ENCODE results near the gene LCN10.

Gene LCN10

DNA sequence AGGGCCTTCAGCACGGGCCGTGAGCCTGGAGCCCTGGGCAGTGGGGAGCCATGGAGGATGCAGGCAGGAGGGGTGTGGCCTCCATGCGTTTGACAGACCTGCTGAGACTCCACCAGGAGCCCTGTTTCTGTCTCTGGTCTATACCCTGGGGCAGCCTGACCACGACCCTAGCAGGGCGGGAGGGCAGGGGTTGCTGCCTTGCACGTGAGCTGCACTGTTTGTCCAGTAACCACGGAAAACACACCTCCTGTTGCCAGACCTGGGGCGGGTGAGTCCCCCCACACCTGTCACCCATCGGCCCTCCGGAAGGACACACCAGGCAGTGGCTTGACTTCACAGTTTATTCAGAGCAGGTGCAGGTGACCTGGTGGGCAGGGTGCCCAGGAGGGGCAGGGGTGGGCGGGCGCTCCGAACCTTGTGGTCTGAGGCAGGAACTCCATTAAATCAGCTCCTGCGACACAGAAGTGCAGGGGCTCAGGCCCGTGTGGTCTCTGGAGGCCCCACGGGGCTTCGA is 11.4 kb upstream of the LCN10 start:
- DNase-seq = no peak

GRCh38 chr9:136753371-136754058 is 10.8 kb upstream of the LCN10 start:
- DNase-seq = no peak

DNA sequence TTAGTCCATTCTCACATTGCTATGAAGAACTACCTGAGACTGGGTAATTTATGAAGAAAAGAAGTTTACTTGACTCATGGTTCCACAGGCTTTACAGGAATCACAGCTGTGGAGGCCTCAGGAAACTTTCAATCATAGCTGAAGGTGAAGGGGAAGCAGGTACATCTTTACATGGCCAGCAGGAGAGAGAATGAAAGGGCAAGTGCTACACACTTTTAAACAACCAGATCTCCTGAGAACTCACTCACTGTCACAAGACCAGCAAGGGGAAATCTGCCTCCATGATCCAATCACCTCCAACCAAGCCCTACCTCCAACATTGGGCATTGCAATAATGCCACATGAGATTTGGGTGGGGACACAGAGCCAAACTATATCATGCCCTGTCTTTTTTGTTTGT is 9.1 kb upstream of the LCN10 start:
- no peak for DNase-seq

- DNase-seq = no peak
These were observed 8.5 kb upstream of the LCN10 start for GRCh38 chr9:136751244-136751643.

GRCh38 chr9:136750526-136750925 is 7.8 kb upstream of the LCN10 start:
- DNase-seq = no peak

- no peak for DNase-seq
These were observed 6.2 kb upstream of the LCN10 start for GRCh38 chr9:136748666-136749611.

DNA sequence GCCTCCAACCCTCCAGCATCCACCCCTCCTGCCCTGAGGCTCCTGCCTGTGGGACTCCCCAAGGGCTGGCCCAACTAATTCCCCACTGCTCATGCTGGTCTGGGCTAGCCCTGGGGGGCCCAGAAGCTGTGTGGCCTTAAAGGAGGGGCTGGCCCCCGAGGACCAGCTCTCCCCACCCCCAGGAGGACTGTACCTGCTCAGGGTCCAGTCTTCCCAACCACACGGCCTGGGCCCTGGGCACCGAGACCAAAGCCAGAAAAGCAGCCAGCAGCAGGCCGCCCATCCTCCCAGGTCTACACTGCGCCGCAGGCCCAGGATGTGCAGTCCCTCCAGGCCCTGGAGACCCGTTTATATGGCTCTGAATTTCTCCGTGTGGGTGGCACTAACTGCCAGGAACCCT is 5.5 kb upstream of the LCN10 start, which contains the start of gene LCN6:
LCN6 (minus strand) TSS at position 325 of the 400 bp plus-strand sequence; CDS start at position 283, 42 bp downstream.
- DNase-seq = no peak

DNA sequence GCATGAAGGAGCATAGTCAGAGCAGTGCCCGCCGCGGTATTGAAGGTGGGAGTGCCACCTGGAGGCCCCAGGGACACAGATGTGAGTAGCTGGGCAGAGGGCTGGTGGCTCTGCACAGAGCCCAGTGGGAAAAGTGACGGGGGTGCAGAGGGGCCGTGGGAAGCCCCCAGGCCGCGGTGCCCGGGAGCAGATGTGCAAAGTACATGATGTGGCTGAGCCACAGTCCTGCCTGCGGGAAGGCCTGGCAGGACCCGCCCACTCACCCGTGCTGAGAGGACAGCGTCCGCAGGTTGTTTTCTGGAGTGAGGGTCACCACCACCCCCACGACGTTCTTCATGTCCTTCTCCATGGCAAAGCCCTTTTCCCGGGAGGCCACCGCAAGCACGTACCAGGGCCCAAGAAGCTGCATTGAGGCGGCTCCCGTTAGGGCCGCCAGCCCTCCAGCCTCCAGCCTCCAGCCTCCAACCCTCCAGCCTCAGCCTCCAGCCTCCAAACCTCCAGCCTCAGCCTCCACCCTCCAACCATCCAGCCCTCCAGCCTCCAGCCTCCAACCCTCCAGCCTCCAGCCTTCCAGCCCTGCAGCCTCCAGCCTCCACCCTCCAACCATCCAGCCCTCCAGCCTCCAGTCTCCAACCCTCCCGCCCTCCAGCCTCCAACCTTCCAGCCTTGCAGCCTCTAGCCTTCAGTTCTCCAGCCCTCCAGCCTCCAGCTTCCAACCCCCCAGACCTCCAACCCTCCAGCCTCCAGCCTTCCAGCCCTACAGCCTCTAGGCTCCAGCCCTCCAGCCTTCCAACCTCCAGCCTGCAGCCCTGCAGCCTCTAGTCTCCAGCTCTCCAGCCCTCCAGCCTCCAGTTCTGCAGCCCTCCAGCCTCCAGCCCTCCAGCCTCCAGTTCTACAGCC is 4.7 kb upstream of the LCN10 start:
- DNase-seq = no peak

GRCh38 chr9:136746621-136747020 is 3.9 kb upstream of the LCN10 start:
- no peak for DNase-seq

DNA sequence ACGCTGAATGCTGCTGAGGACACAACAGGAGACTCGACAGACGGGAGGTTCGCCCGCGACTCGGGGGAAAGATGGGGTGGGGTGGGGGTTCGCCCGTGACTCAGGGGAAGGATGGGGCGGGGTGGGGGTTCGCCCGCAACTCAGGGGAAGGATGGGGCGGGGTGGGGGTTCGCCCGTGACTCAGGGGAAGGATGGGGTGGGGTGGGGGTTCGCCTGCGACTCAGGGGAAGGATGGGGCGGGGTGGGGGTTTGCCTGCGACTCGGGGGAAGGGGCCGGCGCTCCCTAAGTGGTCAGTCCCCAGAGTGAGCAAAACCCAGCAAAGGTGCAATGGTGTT is 3.4 kb upstream of the LCN10 start:
- DNase-seq = no peak

- no peak for DNase-seq
These were observed 2.8 kb upstream of the LCN10 start for GRCh38 chr9:136745389-136746154.

DNA sequence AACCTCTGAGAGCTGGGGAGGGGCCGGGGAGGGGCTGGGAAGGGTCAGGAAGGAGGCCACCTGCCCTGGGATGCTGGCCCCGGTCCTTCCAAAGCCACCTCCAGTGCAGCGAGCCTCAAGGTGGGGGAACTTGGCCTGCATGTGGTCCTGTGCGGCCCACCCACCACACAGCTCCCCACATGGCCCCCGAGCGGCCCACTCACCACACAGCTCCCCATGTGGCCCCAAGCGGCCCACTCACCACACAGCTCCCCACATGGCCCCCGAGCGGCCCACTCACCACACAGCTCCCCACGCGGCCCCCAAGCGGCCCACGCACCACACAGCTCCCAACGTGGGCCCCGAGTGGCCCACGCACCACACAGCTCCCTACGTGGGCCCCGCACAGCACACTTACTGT is 2.0 kb upstream of the LCN10 start:
- no peak for DNase-seq

DNA sequence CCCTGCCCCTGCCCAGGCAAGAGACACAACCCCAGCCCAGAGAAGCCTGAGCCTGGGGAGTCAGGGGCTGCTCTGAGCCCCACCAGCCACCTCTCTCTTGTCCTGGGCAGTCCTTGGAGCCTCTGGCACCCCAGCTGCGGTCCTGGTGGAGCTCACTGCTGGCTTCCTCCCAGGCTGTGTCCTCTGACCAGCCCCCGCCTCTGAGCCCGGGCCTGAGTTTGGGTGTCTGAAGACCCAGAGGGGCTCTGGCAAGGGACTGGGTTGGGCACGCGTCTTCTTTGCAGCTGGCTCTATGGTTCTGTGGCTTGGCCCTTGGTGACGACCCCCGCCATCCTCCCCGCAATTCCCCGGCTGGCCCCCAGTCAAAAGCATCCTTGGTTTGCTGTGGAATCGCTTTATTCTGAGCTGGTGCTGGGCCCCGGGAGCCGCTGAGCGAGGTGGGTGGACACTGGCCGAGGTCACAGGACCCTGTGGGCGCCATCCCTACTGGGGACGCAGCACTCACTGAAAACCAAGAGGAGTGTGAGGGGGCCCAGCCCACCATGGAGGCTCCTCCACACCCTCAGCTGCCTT is 985 bp upstream of the LCN10 start:
- DNase-seq = no peak

DNA sequence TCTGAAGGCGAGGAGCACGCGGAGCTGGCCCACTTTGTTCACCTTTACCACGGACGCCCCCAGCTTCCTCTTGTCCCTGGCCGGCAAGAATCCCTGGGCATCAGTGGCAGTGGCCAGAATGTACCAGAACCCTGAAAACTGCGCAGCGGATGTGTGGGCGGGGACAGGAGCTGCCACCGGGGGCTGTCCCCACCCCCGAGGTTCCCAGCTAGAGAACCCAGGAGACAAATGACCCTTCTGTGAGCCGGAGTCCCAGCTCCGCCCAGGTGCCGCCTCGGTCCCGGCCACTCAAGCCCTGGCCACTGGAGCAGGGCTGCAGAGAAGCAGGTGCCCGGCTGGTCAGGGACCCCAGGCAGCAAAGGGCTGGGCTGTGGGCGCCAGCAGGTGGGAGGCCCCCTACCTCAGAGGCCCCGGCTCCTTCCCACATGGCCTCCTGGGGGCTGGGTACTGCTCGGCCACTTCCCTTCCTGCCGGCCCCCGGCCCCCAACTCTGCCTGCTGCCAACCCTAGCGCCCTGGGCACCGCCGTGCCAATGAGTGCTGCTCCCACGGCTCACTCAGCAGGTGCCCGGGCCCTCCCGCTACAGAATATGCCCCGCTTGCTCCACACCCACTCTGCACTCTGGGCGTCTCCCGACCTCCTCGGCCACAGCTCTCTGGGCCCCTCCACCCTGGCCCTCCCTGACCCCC is 713 bp downstream of the LCN10 start:
- no peak for DNase-seq

- DNase-seq = no peak
These were observed 1.5 kb downstream of the LCN10 start for GRCh38 chr9:136740971-136741882.

DNA sequence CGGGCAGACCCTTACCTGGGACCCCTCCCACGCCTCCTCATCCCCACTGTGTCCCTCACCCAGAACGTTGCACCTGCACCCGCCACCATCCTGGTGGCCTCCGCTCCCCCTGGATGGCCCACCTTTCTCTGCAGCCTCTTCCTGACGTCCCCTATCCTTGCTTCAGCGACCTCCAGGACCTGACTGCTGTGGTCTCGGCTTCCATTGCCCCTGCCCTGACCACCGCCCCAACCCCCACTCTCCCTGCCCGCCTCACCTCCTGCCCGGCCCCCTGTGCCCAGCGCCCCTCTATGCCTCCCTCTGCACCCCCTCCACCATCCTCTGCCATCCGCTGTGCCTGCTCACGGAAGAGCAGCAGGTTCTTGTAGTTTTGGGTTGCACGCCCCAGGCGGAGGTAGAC is 2.2 kb downstream of the LCN10 start:
- DNase-seq = no peak

DNA sequence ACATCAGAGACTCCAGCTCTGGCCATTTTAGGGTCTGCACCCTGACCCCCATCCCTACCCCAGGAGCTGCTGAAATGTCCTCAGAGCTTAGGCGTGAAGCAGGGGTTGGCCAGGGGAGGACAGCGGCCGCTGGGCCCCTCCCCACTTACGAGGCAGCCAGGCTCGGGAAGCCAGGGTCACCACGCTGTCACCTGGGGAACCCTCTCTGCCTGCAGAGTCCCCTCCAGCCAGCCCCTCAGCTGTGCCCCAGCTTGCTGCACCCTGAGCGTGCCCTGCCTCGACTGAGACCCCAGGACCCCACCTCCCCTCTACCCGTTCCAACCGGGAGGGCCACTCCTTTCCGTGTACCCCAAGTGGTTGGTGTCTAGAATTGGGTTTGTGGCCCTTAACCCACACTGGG is 2.7 kb downstream of the LCN10 start:
- no peak for DNase-seq

DNA sequence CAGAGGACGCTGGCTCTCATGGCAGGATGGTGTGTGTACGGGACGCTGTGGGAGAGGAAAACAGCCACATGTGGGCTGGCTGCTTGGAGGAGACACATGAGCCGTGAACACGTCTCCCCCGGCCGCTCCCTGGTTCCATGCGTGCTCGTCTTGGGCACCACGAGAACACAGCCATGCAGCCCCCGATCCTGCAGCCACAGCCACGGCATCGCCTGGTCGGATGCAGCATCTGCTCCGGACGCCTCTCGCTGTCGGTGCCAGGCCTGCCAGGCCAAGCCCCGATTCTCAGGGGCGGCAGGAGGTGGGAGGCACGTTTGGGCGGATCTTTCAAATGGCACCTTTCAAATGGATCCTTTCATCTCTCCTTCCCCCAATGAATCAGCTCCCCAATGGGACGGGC is 3.2 kb downstream of the LCN10 start:
- DNase-seq = no peak

GRCh38 chr9:136738960-136739359 is 3.8 kb downstream of the LCN10 start:
- no peak for DNase-seq

Measured in NK-92 treated with Interleukin-12 subunit alpha and Interleukin-12 subunit beta, amount 100 ng/mL, for 24 hours (cell line).